ENCODE measurements around the gene ANKRD29.
"Not testable (repeated sequence)": the region's sequence is repeated elsewhere in the genome, so short reads cannot be mapped to it uniquely, and the experiment has no call there.

The ANKRD29 gene

DNA sequence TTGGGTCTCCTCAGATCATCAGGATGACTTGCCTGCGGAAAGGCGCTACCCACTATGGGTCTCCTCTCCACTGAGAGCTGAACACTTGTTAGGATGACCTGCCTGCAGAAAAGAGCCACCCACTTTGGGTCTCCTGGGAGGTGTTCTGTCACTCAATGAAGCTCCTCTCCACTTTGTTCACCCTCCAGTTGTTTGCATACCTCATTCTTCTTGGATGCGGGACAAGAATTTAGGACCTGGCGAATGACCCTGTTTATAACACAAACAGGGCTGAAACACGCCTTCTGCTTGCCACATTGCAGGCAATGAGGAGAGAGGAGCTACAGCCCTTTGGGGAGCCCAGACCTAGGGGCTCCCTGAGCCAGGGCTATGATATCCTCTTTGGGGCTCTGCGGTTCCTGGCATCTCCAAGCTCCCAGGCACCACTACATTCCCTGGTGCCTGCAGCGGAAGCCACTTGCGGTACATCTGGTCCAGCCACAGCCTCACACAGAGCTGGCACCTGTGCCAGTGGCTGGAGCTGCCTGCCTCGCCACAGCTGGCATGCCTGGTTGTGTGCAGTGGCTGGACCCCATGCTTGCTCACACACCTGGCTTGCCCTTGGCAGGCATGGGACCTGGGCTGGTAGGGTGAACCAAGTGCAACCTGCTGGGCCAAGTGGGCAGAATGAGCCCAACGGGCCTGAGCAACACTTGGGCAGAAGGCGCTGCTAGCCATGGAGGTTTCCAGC lies 20.6 kb downstream of the ANKRD29 start:
- DNase-seq: no peak

DNA sequence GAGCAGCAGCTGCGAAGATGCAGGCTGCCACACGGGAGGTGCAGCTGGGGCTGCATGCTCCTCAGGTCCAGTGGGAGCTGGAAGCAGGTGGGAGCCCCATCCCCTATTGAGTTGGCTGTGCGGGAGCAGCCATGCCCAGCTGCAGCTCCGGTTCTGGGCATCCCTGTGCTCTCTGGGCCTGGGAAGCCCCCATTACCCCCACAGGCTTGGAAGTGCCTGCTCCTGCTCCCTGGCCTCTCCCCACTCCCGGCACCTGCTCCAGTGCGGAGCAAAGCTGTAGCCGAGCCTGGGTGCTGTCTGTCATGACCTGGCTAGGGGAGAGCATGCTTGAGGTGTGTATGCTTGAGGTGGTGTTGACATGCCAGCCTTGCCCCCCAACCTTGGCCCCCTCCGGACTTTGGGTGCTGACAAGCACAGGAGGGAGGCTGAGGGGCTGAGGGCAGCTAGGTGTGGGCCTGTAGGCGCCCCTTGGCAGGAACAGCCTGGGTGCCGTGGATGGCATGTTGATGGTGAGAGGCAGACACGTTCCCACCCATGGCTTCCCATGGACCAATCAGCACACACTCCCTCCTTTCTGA lies 21.5 kb downstream of the ANKRD29 start:
- no peak for DNase-seq

DNA sequence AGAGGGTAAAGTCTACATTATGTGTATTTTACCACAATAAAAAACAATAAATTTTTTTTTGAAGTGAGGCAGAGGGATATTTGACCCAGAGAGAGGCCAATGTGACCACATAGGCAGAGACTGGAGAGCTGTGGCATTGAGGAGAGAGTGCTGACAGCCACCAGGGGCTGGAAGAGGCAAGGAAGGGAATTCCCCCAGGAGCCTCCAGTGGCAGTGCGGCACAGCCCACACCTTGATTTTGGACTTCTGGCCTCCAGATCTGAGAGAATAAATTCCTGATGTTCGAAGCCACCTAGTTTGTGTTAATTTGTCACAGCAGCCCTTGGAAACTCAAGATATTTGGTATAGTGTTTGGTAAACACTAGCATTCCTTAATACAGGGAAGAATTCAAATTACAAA lies 22.7 kb downstream of the ANKRD29 start:
- DNase-seq: no peak

DNA sequence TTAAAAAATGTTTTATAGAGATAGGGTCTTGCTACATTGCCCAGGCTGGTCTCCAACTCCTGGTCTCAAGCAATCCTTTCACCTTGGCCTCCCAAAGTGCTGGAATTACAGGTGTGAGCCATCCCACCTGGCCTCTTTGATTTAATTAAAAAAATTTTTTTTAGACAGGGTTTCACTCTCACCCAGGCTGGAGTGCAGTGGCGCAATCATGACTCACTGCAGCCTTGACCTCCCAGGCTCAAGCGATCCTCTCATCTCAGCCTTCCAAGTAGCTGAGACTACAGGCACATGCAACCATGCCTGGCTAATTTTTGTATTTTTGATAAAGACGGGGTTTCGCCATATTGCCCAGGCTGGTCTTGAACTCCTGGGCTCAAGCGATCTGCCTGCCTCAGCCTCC lies 26.3 kb downstream of the ANKRD29 start:
- DNase-seq: not testable (repeated sequence)

DNA sequence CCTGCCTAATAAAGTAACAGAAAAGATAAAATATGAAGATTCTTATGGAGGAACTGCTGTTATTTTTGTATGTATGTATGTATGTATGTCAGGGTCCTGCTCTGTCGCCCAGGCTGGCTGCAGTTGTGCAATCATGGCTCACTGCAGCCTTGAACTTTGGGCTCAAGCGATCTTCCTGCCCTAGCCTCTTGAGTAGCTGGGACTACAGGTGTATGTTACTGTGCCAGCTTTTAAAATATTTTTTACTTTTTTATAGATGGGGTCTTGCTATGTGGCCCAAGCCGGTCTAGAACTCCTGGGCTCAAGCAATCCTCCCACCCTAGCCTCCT lies 26.7 kb downstream of the ANKRD29 start:
- no peak for DNase-seq

GRCh38 chr18:23635283-23636070 lies 27.2 kb downstream of the ANKRD29 start:
- DNase-seq: no peak

DNA sequence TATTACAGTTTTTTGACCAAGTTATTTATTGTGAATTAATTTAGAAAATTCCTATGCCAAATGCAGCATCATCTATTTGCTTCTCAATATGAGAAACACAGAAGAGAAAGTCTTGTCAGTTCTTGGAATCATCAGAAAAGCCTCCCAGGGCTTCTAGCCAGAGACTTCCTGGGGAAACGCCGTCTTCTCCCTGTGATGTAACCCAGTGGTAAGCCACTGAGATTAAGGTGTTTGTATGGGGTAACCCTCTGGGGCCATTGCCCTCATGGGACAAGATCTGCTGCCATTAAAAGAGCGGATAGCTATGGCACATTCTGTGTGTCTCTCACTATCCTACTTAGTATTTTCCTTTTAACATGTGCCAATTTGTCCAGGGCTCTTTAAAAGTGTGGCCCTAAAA lies 28.0 kb downstream of the ANKRD29 start:
- no peak for DNase-seq

GRCh38 chr18:23632615-23633014 lies 30.1 kb downstream of the ANKRD29 start:
- DNase-seq: no peak

DNA sequence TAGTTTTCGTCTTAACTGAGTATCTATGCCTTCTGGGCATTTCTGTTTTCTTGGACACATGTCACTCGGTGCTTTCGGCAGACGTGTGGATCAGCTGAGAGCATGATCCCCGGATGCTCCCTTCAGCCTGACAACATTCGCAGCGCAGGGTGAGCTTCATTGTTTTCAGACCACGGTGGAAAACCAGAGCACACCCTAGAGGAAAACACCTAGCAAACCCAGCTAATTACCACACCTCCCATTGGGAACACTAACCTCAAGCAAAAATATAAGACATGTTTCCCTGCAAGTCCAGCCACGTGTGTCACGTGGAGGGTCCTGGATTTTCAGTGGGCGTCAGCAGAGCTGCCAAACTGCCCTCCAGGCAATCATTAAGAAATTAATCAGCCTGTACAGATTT lies 31.0 kb downstream of the ANKRD29 start:
- DNase-seq: no peak

GRCh38 chr18:23631312-23631711 lies 31.4 kb downstream of the ANKRD29 start:
- DNase-seq: no peak

- no peak for DNase-seq
Measured at GRCh38 chr18:23629444-23629946, 33.2 kb downstream of the ANKRD29 start.

GRCh38 chr18:23627970-23628369 lies 34.7 kb downstream of the ANKRD29 start:
- DNase-seq: no peak

DNA sequence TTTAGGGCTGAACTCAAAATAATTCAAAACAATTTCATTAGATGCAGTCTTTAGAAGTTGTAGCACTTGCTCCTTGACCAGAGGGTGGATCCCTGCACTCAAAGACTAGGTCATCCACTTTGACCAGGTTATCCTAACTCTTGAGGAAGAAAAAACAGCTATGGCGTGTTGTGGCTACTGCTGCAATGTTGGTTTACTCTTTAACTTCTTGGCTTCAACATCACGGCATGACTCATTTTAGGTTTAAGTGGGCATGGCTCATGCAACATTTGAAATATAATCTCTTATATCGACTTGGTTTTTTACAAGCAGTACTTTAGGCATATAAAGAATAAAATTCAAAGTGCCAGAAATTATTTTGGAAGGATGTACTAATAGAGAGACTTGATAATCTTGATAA lies 35.4 kb downstream of the ANKRD29 start:
- DNase-seq: peak; percentile 9

- DNase-seq: no peak
Measured at GRCh38 chr18:23626451-23627279, 36.0 kb downstream of the ANKRD29 start.

DNA sequence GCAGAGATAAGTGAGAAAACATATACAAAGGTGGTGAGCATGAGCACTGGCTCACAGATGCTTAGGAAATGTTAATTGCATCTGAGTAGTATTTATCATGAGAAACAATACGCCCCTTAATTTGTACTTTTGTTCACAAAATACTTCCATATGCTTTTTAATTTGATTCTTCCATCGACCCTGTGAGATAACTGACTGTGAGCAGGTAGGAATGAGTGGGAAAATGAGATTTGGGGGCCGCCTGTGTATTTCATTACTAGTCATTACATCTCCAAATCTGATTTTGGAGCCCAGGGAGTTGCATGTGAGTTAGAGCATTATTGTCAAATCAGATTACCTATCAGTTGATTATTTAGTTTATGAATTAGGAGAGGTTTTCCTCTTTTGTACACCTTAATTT lies 39.7 kb downstream of the ANKRD29 start:
- no peak for DNase-seq

DNA sequence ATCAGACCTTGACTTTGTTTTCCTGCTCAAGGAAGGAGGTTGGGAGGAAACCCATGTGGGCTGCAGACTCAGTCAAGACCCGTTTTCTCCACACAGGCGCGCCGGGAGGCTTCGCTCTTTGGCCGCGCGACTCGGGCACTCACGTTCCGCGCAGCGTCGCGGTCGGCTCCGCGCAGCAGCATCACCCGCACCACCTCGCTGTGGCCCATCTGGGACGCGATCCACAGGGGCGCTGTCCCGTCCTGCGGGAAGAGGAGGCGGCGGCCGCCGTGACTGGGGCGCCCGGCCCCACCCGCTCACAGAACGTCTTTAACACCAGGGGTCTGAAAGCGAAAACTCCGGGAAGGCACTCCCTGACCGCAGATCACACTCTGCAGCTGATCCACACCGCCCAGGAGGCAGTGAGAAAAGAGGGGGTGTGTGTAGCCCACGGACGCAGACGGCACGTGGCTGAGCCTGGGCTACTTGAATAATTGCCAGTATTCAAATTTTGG lies 43.3 kb downstream of the ANKRD29 start:
- DNase-seq: no peak

DNA sequence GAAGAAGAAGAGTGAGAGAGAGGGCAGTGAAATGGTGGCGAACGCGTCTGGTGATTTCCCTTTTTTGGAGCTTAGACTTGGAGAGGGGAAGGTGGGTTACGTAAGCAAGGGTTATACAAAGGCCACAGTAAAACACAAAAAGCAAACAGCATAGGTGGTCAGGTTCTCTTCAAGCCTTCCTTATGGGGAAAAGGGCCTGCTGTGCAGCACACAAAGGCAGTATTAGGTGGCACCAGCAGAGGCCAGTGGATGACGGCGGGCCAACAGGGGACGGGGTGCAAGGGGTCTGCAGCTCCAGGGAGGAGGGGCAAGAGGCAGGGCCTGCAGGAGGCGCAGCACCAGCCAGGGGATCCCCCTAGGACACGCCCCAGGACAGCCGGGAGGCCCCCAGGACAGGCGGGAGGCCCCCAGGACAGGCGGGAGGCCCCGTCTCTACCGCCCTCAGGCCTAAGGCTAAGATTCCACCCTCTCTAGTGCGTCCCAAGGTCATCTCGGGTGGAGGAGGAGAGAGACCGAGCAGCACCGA lies 43.8 kb downstream of the ANKRD29 start:
- peak; percentile 41 for DNase-seq

GRCh38 chr18:23617412-23618014 lies 45.2 kb downstream of the ANKRD29 start:
- no peak for DNase-seq

- no peak for DNase-seq
Measured at GRCh38 chr18:23616258-23616657, 46.5 kb downstream of the ANKRD29 start.

GRCh38 chr18:23614891-23615290 lies 47.8 kb downstream of the ANKRD29 start:
- no peak for DNase-seq

DNA sequence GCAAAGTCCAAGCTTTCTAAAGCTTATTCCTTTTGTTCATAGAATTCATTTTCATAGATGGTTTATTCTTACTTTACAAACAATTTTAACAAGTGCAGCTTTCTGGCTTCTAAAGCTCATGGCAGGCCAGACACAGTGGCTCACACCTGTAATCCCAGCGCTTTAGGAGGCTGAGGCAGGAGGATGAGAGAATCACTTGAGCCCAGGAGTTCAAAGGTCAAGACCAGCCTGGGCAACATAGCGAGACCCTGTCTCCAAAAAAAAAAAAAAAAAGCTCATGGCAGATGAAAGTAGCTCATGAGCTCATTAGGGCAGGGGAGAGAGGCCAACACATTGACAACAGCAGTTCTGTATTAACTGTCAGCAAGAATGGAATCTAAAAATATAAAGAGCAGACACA lies 48.3 kb downstream of the ANKRD29 start:
- DNase-seq: no peak

- not testable (repeated sequence) for DNase-seq
Measured at GRCh38 chr18:23613091-23613475, 49.6 kb downstream of the ANKRD29 start.
